CD4-positive, alpha-beta T cell treated with Interleukin-6 at 100 ng/mL for 8 hours (primary cell): Measurements from ENCODE around the gene GABRD.

Experiments
- DNase-seq: peaks from one replicate; pipeline ENCODE4 v3.0.0-alpha.2; 2020; ENCODE audit warnings: mixed read lengths, low spot score

GABRD gene

DNA sequence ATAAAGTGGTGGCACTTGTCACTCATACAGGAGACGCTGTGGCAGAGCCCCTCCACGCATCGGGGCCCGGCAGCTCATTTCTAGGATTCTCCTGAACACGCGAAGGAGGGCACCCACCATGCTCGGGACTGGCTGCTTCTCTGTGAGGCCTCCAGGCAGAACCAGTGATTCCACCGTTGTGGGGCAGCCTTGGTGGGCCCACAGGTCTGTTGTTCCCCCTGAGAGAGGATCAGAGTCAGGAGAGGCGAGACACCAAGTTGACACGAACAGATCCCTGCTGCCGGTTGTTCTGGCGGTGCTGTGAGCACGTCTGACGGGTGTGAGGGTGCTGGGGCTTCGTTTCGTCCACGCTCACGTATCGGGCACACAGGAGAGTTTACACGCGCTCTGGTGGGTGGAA, 57.7 kb downstream of the GABRD start:
- DNase-seq = no peak

DNA sequence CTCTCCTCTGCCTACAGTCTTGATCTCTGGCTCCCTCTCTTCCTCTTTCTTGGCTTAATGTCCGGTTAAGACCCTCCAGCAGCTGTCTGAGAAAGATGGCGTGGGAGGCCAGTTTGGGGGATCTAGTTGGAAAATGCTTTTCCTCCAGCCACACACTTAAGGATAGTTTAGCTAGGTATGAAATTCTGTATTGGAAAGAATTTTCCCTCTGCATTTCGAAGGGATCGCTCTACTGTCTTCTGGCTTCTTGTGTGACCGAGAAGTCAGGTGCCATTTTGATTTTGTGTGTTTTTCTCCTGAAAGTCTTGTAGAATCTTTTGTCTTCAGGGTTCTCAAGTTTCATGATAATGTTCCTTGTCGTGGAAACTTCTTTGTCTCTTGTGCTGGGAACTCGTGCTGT, 59.0 kb downstream of the GABRD start:
- DNase-seq = no peak

DNA sequence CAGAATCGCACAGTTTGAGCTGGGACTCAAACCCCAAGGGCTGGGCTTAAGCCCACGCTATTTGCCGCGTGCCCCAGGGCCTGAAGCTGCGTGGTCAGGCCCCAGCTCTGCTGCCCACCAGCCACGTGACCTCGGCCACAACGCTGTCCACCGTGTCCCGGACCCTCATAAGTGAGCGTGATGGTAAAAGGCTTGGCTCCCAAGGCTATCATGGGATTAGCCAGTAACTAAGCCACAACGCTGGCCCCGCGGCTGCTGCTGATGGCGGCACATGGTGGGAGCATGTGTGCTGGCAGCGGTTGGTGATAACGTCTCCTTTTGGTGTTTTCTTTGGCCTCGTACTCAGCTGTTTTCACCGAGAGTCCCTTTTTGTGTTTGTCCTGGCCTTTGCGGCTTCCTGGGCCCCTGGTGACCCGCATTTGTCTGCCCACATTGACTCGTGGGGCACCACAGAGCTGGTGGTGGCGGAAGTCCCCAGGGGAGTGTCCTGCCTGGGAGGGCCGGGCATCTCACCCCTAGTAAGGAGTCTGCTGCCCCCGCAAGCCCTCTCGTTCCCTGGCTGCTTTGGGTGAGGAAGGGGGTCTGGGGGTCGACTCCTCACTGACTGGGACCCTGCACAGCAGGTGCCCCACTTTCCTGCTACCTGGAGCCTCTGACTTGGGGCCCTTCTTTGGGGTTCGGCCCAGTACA, 60.4 kb downstream of the GABRD start:
- no peak for DNase-seq

DNA sequence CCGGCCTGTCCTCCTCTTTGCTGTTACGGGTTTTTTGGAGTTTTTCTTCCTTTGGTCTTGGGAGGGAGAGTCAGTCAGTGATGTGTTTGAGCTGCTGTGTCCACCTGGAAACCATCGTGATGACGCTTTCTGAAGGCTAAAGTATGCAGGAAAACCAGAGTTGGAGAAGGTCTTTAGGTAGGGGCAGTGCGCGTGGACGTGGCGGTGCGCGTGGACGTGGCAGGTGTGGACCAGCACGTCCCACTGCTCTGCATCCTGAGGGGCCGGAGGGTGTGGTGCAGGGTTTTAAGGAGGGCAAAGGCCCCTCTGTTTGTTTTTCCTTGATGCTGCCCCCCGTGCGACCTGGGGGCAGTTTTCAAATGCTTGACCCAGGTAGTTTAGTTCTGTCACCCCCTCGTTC, 61.0 kb downstream of the GABRD start:
- DNase-seq = no peak
